ENCODE data around the gene GTF2F1. TPM values are rescaled to one million over a fixed set of nuclear protein-coding genes. Genes with fewer than 3 reads are reported as not detected.
"Not testable (repeated sequence)": the region's sequence is repeated elsewhere in the genome, so short reads cannot be mapped to it uniquely, and the experiment has no call there.

Gene GTF2F1
- polyA plus RNA-seq, 1 experiment = 49.4 TPM

- no peak for DNase-seq (ENCODE audit: low read depth)
- POLR2A ChIA-PET = no interaction called here
- Histone ChIP-seq H3K27me3 (ENCODE audit: control insufficient read depth, insufficient read depth, low read length) (no peaks in the 10 kb centered on the region), H3K4me3 (ENCODE audit: low read depth, low read length) (no peak overlapping the region), H3K36me3 (ENCODE audit: control insufficient read depth, insufficient read depth, low read length) (peaks cover 4% of the 10 kb centered on the region)
- CTCF ChIA-PET = interaction anchor here (1.3 kb wide), 2 partner anchors 7 to 10 kb away, joined by 3 to 5 read pairs; no protein-coding TSS in a partner anchor
- TF ChIP-seq CTCF (IDR thresholded peaks at IDR 0.05; ENCODE audit: insufficient read depth, low read depth, low read length) = no peak
Measured at GRCh38 chr19:6359568-6360341, 33.2 kb downstream of the GTF2F1 start.

- TF ChIP-seq CTCF (IDR thresholded peaks at IDR 0.05; ENCODE audit: insufficient read depth, low read depth, low read length) = no peak
- no peak overlapping the region for H3K4me3 ChIP-seq (ENCODE audit: low read depth, low read length)
- POLR2A ChIA-PET = no interaction called here
- CTCF ChIA-PET = interaction anchor here (1.0 kb wide), 1 partner anchor 192 kb away, joined by 4 read pairs; no protein-coding TSS in a partner anchor
- H3K36me3 ChIP-seq (ENCODE audit: control insufficient read depth, insufficient read depth, low read length) = no peaks in the 10 kb centered on the region
- no peak for DNase-seq (ENCODE audit: low read depth)
- H3K27me3 ChIP-seq (ENCODE audit: control insufficient read depth, insufficient read depth, low read length) = no peaks in the 10 kb centered on the region
Measured at GRCh38 chr19:6358003-6358402, 35.0 kb downstream of the GTF2F1 start.

GRCh38 chr19:6357174-6357573 is 35.8 kb downstream of the GTF2F1 start:
- TF ChIP-seq CTCF (IDR thresholded peaks at IDR 0.05; ENCODE audit: insufficient read depth, low read depth, low read length) = no peak
- ChIA-PET CTCF (interaction anchor here (0.6 to 1.4 kb wide), 2 partner anchors 28 to 232 kb away, joined by 3 to 4 read pairs; no protein-coding TSS in a partner anchor), POLR2A (no interaction called here)
- H3K4me3 ChIP-seq (ENCODE audit: low read depth, low read length) = no peak overlapping the region
- H3K27me3 ChIP-seq (ENCODE audit: control insufficient read depth, insufficient read depth, low read length) = no peaks in the 10 kb centered on the region
- no peaks in the 10 kb centered on the region for H3K36me3 ChIP-seq (ENCODE audit: control insufficient read depth, insufficient read depth, low read length)
- DNase-seq (ENCODE audit: low read depth) = no peak

- DNase-seq (ENCODE audit: low read depth); H3K27me3 ChIP-seq (ENCODE audit: control insufficient read depth, insufficient read depth, low read length); CTCF ChIA-PET; H3K36me3 ChIP-seq (ENCODE audit: control insufficient read depth, insufficient read depth, low read length); POLR2A ChIA-PET; H3K4me3 ChIP-seq (ENCODE audit: low read depth, low read length): not testable (repeated sequence)
Measured at GRCh38 chr19:6355321-6356040, 37.5 kb downstream of the GTF2F1 start.

- DNase-seq (ENCODE audit: low read depth) = no peak
- Histone ChIP-seq H3K4me3 (ENCODE audit: low read depth, low read length) (no peak overlapping the region), H3K27me3 (ENCODE audit: control insufficient read depth, insufficient read depth, low read length) (no peaks in the 10 kb centered on the region), H3K36me3 (ENCODE audit: control insufficient read depth, insufficient read depth, low read length) (no peaks in the 10 kb centered on the region)
- peak; percentile 63 for TF ChIP-seq CTCF (IDR thresholded peaks at IDR 0.05; ENCODE audit: insufficient read depth, low read depth, low read length)
- CTCF ChIA-PET = interaction anchor here (0.6 to 3.0 kb wide), 11 partner anchors 10 to 366 kb away, joined by 3 to 17 read pairs (median 3); no protein-coding TSS in a partner anchor
- POLR2A ChIA-PET = no interaction called here
Measured at GRCh38 chr19:6354098-6354674, 38.8 kb downstream of the GTF2F1 start.

Data from BJ (cell line).